GM12878 (cell line): ENCODE results near the gene CCDC15. TPM values are rescaled to one million over a fixed set of nuclear protein-coding genes. Genes with fewer than 3 reads are reported as not detected.

Experiments
- ATAC-seq: fragments of 200-7000 bp; cut with Tn5 transposase; 3 replicates; pipeline ENCODE4 v1.9.1; 2020; ENCODE audit warnings: mild to moderate bottlenecking, moderate library complexity
- BruUV-seq: library from RNA; stranded (reverse); fragments of 400-500 nt; replicated peaks from 2 replicates; lab custom pipeline; 2021; lab: Mats Ljungman, UMichigan
- CTCF ChIA-PET: fragments of 300-600 bp; sonication (Branson Sonifier 250); formaldehyde crosslinking; extraction: SDS; loops from one replicate; lab custom pipeline; 2021; ENCODE audit warnings: inconsistent platforms; lab: Yijun Ruan, JAX
- POLR2A ChIA-PET: fragments of 350-600 bp; formaldehyde crosslinking; extraction: SDS; loops from one replicate; lab custom pipeline; 2021; ENCODE audit warnings: inconsistent platforms; lab: Charles Lee
- RAD21 ChIA-PET: fragments of 300-600 bp; sonication (Branson Sonifier 250); formaldehyde crosslinking; loops from one replicate; lab custom pipeline; 2023; ENCODE audit warnings: antibody characterized with exemption; ENCODE audit not compliant: unreplicated experiment; lab: Charles Lee
- SMC1A ChIA-PET: fragments of 300-600 bp; sonication (Branson Sonifier 250); formaldehyde crosslinking; loops from one replicate; lab custom pipeline; 2023; ENCODE audit not compliant: unreplicated experiment, uncharacterized antibody; lab: Charles Lee
- DNase-seq: peaks from one replicate; pipeline ENCODE4 v3.0.0-alpha.2; 2011; ENCODE audit warnings: low read depth, low spot score
- FAIRE-seq: peaks from 3 replicates; lab custom pipeline; 2011; peaks lifted over from hg19 to GRCh38; lab: Jason Lieb, UNC
- H2AFZ ChIP-seq: 2 replicates; pipeline ENCODE4 v1.6.0; 2011; ENCODE audit warnings: low read depth, low read length, control low read depth; ENCODE audit not compliant: control insufficient read depth
- H3K27ac ChIP-seq: 2 replicates; pipeline ENCODE4 v1.5.1; 2011; ENCODE audit warnings: control low read depth; ENCODE audit not compliant: control insufficient read depth, insufficient read depth
- H3K27me3 ChIP-seq, 2 experiments: replicated peaks in 1 of 2; 2 replicates each; pipeline versions ENCODE4 v1.6.0 to v1.6.1; 2011; ENCODE audit warnings: low read length in 1 of 2; ENCODE audit not compliant: control insufficient read depth in 2 of 2, insufficient read depth in 2 of 2
- H3K36me3 ChIP-seq, 2 experiments: 2 replicates each; pipeline ENCODE4 v1.5.1; 2011; ENCODE audit warnings: low read length in 1 of 2; ENCODE audit not compliant: control insufficient read depth in 2 of 2, insufficient read depth in 2 of 2
- H3K4me1 ChIP-seq: 2 replicates; pipeline ENCODE4 v1.6.1; 2011; ENCODE audit warnings: mild to moderate bottlenecking, low read length, moderate library complexity, mixed read lengths; ENCODE audit not compliant: control insufficient read depth, insufficient read depth
- H3K4me2 ChIP-seq: 2 replicates; pipeline ENCODE4 v1.6.0; 2011; ENCODE audit warnings: control low read depth; ENCODE audit not compliant: control insufficient read depth, insufficient read depth
- H3K4me3 ChIP-seq: fragments of 200-600 bp; sonication (generic); 2 replicates; pipeline ENCODE4 v1.5.1; 2016
- H3K79me2 ChIP-seq: 2 replicates; pipeline ENCODE4 v1.6.0; 2011; ENCODE audit warnings: low read length; ENCODE audit not compliant: control insufficient read depth, insufficient read depth
- H3K9ac ChIP-seq: 2 replicates; pipeline ENCODE4 v1.8.0; 2011; ENCODE audit warnings: low read length, control low read depth, mixed read lengths; ENCODE audit not compliant: control insufficient read depth, insufficient read depth
- H3K9me3 ChIP-seq: replicated peaks from 3 replicates; pipeline ENCODE4 v1.5.1; 2011; ENCODE audit warnings: mild to moderate bottlenecking, low read length; ENCODE audit not compliant: control insufficient read depth, insufficient read depth
- H4K20me1 ChIP-seq: 2 replicates; pipeline ENCODE4 v1.6.0; 2011; ENCODE audit not compliant: control insufficient read depth, insufficient read depth
- CBX3 ChIP-seq: fragments of 200-600 bp; sonication (generic); IDR thresholded peaks from 2 replicates; pipeline ENCODE4 v1.6.1; 2016; ENCODE audit warnings: low read depth, borderline replicate concordance
- CHD1 ChIP-seq: IDR thresholded peaks from 2 replicates; pipeline ENCODE4 v1.6.1; 2012; ENCODE audit warnings: low read depth, low read length, improper control_type of control experiment
- EED ChIP-seq: sonication (generic); IDR thresholded peaks from 2 replicates; pipeline ENCODE4 v1.6.1; 2016; ENCODE audit warnings: antibody characterized with exemption, low read depth
- EP300 ChIP-seq, 2 experiments: fragments of 150-350 bp in 1 of 2; IDR thresholded peaks; 2 replicates each; pipeline ENCODE4 v1.6.1; 2011 to 2012; ENCODE audit warnings: low read depth in 2 of 2, low read length in 2 of 2, borderline replicate concordance in 1 of 2, improper control_type of control experiment in 1 of 2, inconsistent platforms in 1 of 2; ENCODE audit not compliant: control insufficient read depth in 1 of 2
- JUNB ChIP-seq: IDR thresholded peaks from 2 replicates; pipeline ENCODE4 v1.6.1; 2016; ENCODE audit warnings: antibody characterized with exemption, mild to moderate bottlenecking
- MXI1 ChIP-seq: fragments of 150-350 bp; IDR thresholded peaks from 2 replicates; pipeline ENCODE4 v1.6.1; 2011; ENCODE audit warnings: low read depth, mild to moderate bottlenecking, inconsistent platforms, low read length, improper control_type of control experiment
- SIX5 ChIP-seq: IDR thresholded peaks from 2 replicates; pipeline ENCODE4 v1.6.1; 2011; ENCODE audit warnings: mild to moderate bottlenecking, low read depth, low read length, moderate library complexity; ENCODE audit not compliant: severe bottlenecking
- SPI1 ChIP-seq: IDR thresholded peaks from 2 replicates; pipeline ENCODE4 v1.6.1; 2011; ENCODE audit warnings: low read depth, mild to moderate bottlenecking, low read length, moderate library complexity, borderline replicate concordance; ENCODE audit not compliant: insufficient read depth
- SREBF1 ChIP-seq: IDR thresholded peaks from 2 replicates; pipeline ENCODE4 v1.6.1; 2012; ENCODE audit warnings: mild to moderate bottlenecking, low read length
- TARDBP ChIP-seq: IDR thresholded peaks from 2 replicates; pipeline ENCODE4 v1.6.1; 2016; ENCODE audit warnings: borderline replicate concordance
- ZNF217 ChIP-seq: fragments of 450-650 bp; IDR thresholded peaks from 2 replicates; pipeline ENCODE4 v1.6.1; 2017; ENCODE audit warnings: antibody characterized with exemption, mild to moderate bottlenecking
- ZNF274 ChIP-seq: IDR thresholded peaks from one replicate; pipeline ENCODE4 v1.8.0; 2011; ENCODE audit not compliant: insufficient read length, insufficient read depth
- ZNF622 ChIP-seq: fragments of 450-650 bp; IDR thresholded peaks from 2 replicates; pipeline ENCODE4 v1.6.1; 2017; ENCODE audit warnings: mild to moderate bottlenecking, inconsistent platforms
- ZZZ3 ChIP-seq: IDR thresholded peaks from 2 replicates; pipeline ENCODE4 v1.6.1; 2011; ENCODE audit warnings: low read depth; ENCODE audit not compliant: control insufficient read depth, insufficient read length
- WGBS: methylation state at CpG from one replicate; pipeline ENCODE4 v1.1.6; 2016; ENCODE audit warnings: low lambda C conversion rate; ENCODE audit not compliant: insufficient replicate concordance, insufficient coverage; ENCODE audit errors: missing lambda C conversion rate; 5-methylcytosine and 5-hydroxymethylcytosine counted together
- in situ Hi-C: fragments of 300-500 bp; cut with MboI; formaldehyde crosslinking; loops from 9 replicates; pipeline ENCODE4 v1.14.3; 2018; ENCODE audit warnings: mixed read lengths
- intact Hi-C: fragments of 100-400 bp; cut with micrococcal nuclease; formaldehyde crosslinking; loops from one replicate; pipeline ENCODE4 v1.14.2; 2022; ENCODE audit not compliant: unreplicated experiment
- polyA plus RNA-seq, 11 experiments: library from polyadenylated mRNA; depleted of rRNA in 4 of 11; unstranded in 6 of 11; stranded (reverse) in 5 of 11; fragments of >200 nt; fragmentation: Nextera tagmentation in 4 of 11; fragmentation: Illumina TruSeq in 1 of 11; extraction: Ambion mirVana in 4 of 11; extraction: Trizol in 1 of 11; gene quantifications; 1 replicate in 1 of 11; 2 replicates in 10 of 11; pipeline versions ENCODE4 v1.2.1 to v1.2.3, GENCODE V29; 2011 to 2016; ENCODE audit warnings: inconsistent platforms in 2 of 11, missing spikeins in 2 of 11, low read depth in 1 of 11
- total RNA-seq, 4 experiments: library from RNA; depleted of rRNA in 3 of 4; stranded (reverse); fragments of >200 nt in 3 of 4; fragmentation: Illumina TruSeq in 1 of 4; extraction: Trizol in 1 of 4; gene quantifications; 2 replicates each; pipeline versions ENCODE4 v1.2.1 to v1.2.3, GENCODE V29; 2013 to 2021
- TF ChIP-seq, protein P1 (sequence below), 3 experiments: IDR thresholded peaks in 2 of 3; conservative IDR thresholded peaks in 1 of 3; 2 replicates each; pipeline ENCODE4 v1.5.1; 2011; ENCODE audit warnings: low read depth in 3 of 3, low read length in 3 of 3, mild to moderate bottlenecking in 3 of 3, control low read depth in 2 of 3, moderate library complexity in 2 of 3, inconsistent platforms in 1 of 3, mixed read lengths in 1 of 3; ENCODE audit not compliant: control insufficient read depth in 2 of 3, insufficient read depth in 1 of 3; ENCODE audit errors: extremely low read depth in 1 of 3
- TF ChIP-seq, protein P2 (sequence below): fragments of 450-650 bp; IDR thresholded peaks from 2 replicates; pipeline ENCODE4 v1.6.1; 2017; ENCODE audit warnings: mild to moderate bottlenecking, low read depth, inconsistent platforms; ENCODE audit not compliant: poor library complexity, severe bottlenecking

Gene CCDC15
- total and polyA plus RNA-seq, 10 of the 15 experiments (the other 5 are each of a cell fraction or from before 2014, with no cell fraction given) = 2.0 to 5.3 (median 3.3) TPM

DNA sequence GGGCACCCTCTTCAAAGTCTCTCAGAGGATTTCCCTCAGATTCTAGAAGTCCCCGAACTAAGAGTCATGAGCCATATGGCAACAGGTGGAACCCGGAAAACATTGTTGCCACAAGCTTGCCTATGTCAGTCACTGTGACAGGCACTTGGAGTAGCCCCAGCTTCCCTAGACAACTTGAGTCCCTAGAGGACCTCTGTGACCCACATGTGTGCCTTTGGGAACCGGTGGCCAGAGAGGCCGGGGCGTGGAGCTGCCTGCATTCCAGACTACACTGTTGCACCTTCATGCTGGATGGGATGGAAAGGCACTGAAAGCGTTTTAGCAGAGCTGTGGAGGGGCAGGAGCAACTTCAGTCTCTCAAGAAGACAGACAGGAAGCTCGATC is 121.2 kb downstream of the CCDC15 start:
- no peaks in the 10 kb centered on the region for H3K79me2 ChIP-seq
- H4K20me1 ChIP-seq = no peaks in the 10 kb centered on the region
- no peaks in the 10 kb centered on the region for H3K9me3 ChIP-seq
- ATAC-seq = no peak
- WGBS = 77% methylated on average over 7 of the region's 7 CpGs
- BruUV-seq = no TSS peak
- H3K27ac ChIP-seq = no peak overlapping the region
- in situ Hi-C loops = no loop called here
- FAIRE-seq = no peak
- ChIA-PET SMC1A (interaction anchor here (5.0 kb wide), 1 partner anchor 11 kb away, joined by 36 read pairs; the partner anchor contains the start of gene SLC37A2), RAD21 (interaction anchor here (0.6 to 0.8 kb wide), 2 partner anchors 32 to 35 kb away, joined by 3 to 4 read pairs; no protein-coding TSS in a partner anchor), CTCF (interaction anchor here (0.6 to 1.3 kb wide), 5 partner anchors 14 to 67 kb away, joined by 3 to 8 read pairs (median 3); no protein-coding TSS in a partner anchor), POLR2A (no interaction called here)
- TF ChIP-seq SPI1 (no peak), ZNF274 (no peak), SREBF1 (no peak), CBX3 (no peak), ZNF622 (no peak), JUNB (no peak), EED (no peak), ZZZ3 (no peak), TARDBP (no peak), ZNF217 (no peak), CHD1 (no peak), MXI1 (no peak), EP300 (IDR thresholded peaks at IDR 0.05; ENCODE audit: borderline replicate concordance in 1 of 2, control insufficient read depth in 1 of 2, low read depth in 2 of 2, low read length in 2 of 2) (no peak), SIX5 (no peak)
- TF ChIP-seq, protein P1, sequence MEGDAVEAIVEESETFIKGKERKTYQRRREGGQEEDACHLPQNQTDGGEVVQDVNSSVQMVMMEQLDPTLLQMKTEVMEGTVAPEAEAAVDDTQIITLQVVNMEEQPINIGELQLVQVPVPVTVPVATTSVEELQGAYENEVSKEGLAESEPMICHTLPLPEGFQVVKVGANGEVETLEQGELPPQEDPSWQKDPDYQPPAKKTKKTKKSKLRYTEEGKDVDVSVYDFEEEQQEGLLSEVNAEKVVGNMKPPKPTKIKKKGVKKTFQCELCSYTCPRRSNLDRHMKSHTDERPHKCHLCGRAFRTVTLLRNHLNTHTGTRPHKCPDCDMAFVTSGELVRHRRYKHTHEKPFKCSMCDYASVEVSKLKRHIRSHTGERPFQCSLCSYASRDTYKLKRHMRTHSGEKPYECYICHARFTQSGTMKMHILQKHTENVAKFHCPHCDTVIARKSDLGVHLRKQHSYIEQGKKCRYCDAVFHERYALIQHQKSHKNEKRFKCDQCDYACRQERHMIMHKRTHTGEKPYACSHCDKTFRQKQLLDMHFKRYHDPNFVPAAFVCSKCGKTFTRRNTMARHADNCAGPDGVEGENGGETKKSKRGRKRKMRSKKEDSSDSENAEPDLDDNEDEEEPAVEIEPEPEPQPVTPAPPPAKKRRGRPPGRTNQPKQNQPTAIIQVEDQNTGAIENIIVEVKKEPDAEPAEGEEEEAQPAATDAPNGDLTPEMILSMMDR (IDR thresholded peaks at IDR 0.05 in 2 of 3, conservative IDR thresholded peaks at IDR 0.05 in 1 of 3; ENCODE audit: control insufficient read depth in 2 of 3, extremely low read depth in 1 of 3, insufficient read depth in 1 of 3, low read depth in 3 of 3, low read length in 3 of 3) = no peak
- TF ChIP-seq, protein P2, sequence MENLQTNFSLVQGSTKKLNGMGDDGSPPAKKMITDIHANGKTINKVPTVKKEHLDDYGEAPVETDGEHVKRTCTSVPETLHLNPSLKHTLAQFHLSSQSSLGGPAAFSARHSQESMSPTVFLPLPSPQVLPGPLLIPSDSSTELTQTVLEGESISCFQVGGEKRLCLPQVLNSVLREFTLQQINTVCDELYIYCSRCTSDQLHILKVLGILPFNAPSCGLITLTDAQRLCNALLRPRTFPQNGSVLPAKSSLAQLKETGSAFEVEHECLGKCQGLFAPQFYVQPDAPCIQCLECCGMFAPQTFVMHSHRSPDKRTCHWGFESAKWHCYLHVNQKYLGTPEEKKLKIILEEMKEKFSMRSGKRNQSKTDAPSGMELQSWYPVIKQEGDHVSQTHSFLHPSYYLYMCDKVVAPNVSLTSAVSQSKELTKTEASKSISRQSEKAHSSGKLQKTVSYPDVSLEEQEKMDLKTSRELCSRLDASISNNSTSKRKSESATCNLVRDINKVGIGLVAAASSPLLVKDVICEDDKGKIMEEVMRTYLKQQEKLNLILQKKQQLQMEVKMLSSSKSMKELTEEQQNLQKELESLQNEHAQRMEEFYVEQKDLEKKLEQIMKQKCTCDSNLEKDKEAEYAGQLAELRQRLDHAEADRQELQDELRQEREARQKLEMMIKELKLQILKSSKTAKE = no peak
- H2AFZ ChIP-seq = no peak overlapping the region
- H3K9ac ChIP-seq = no peak overlapping the region
- no peak overlapping the region for H3K4me2 ChIP-seq
- H3K4me3 ChIP-seq = no peak overlapping the region
- H3K36me3 ChIP-seq = no peaks in the 10 kb centered on the region
- no peak for DNase-seq
- no peaks in the 10 kb centered on the region for H3K27me3 ChIP-seq
- intact Hi-C loops = no loop called here
- peaks cover 39% of the 10 kb centered on the region for H3K4me1 ChIP-seq
